GM12878 (cell line): ENCODE measurements around the gene RAP1GAP.

Experiments
- CREB1 ChIP-seq: IDR thresholded peaks from 2 replicates; pipeline ENCODE4 v1.6.1; 2012; ENCODE audit warnings: low read depth, mild to moderate bottlenecking, inconsistent platforms
- CTCF ChIP-seq, 3 experiments: IDR thresholded peaks in 2 of 3; conservative IDR thresholded peaks in 1 of 3; 2 replicates each; pipeline ENCODE4 v1.5.1; 2011; ENCODE audit warnings: low read depth in 3 of 3, low read length in 3 of 3, mild to moderate bottlenecking in 3 of 3, control low read depth in 2 of 3, moderate library complexity in 2 of 3, inconsistent platforms in 1 of 3, mixed read lengths in 1 of 3; ENCODE audit not compliant: control insufficient read depth in 2 of 3, insufficient read depth in 1 of 3; ENCODE audit errors: extremely low read depth in 1 of 3
- EP300 ChIP-seq, 2 experiments: fragments of 150-350 bp in 1 of 2; IDR thresholded peaks; 2 replicates each; pipeline ENCODE4 v1.6.1; 2011 to 2012; ENCODE audit warnings: low read depth in 2 of 2, low read length in 2 of 2, borderline replicate concordance in 1 of 2, improper control_type of control experiment in 1 of 2, inconsistent platforms in 1 of 2; ENCODE audit not compliant: control insufficient read depth in 1 of 2
- EZH2 ChIP-seq: IDR thresholded peaks from 2 replicates; pipeline ENCODE4 v1.6.1; 2012; ENCODE audit warnings: low read depth, mild to moderate bottlenecking, control low read depth, inconsistent platforms, low read length, borderline replicate concordance; ENCODE audit not compliant: control insufficient read depth
- HDAC6 ChIP-seq: fragments of 200-600 bp; sonication (generic); IDR thresholded peaks from one replicate; pipeline ENCODE4 v1.8.0; 2017; ENCODE audit warnings: antibody characterized with exemption; ENCODE audit not compliant: unreplicated experiment
- JUNB ChIP-seq: IDR thresholded peaks from 2 replicates; pipeline ENCODE4 v1.6.1; 2016; ENCODE audit warnings: antibody characterized with exemption, mild to moderate bottlenecking
- NBN ChIP-seq: fragments of 450-650 bp; IDR thresholded peaks from 2 replicates; pipeline ENCODE4 v1.6.1; 2016
- NFYA ChIP-seq: IDR thresholded peaks from 2 replicates; pipeline ENCODE4 v1.6.1; 2011; ENCODE audit warnings: low read depth, mild to moderate bottlenecking, low read length, improper control_type of control experiment, borderline replicate concordance
- POLR2A ChIP-seq: IDR thresholded peaks from 2 replicates; pipeline ENCODE4 v1.6.1; 2011; ENCODE audit warnings: low read depth, mild to moderate bottlenecking, low read length
- RAD21 ChIP-seq: IDR thresholded peaks from 2 replicates; pipeline ENCODE4 v1.6.1; 2011; ENCODE audit warnings: mild to moderate bottlenecking, low read depth, low read length, moderate library complexity; ENCODE audit not compliant: insufficient read depth
- SIX5 ChIP-seq: IDR thresholded peaks from 2 replicates; pipeline ENCODE4 v1.6.1; 2011; ENCODE audit warnings: mild to moderate bottlenecking, low read depth, low read length, moderate library complexity; ENCODE audit not compliant: severe bottlenecking
- USF1 ChIP-seq: IDR thresholded peaks from 2 replicates; pipeline ENCODE4 v1.6.1; 2011; ENCODE audit warnings: borderline replicate concordance, low read depth, mild to moderate bottlenecking, moderate library complexity, mixed read lengths, low read length; ENCODE audit not compliant: insufficient read depth; ENCODE audit errors: extremely low read length
- ZBTB4 ChIP-seq: fragments of 450-650 bp; formaldehyde crosslinking; IDR thresholded peaks from 2 replicates; pipeline ENCODE4 v1.4.0; 2022; ENCODE audit warnings: mild to moderate bottlenecking, moderate library complexity
- ZNF217 ChIP-seq: fragments of 450-650 bp; IDR thresholded peaks from 2 replicates; pipeline ENCODE4 v1.6.1; 2017; ENCODE audit warnings: antibody characterized with exemption, mild to moderate bottlenecking

- TF ChIP-seq ZBTB4 (CRISPR knock-in tag) (no peak), NBN (no peak), HDAC6 (no peak), CTCF (IDR thresholded peaks at IDR 0.05 in 2 of 3, conservative IDR thresholded peaks at IDR 0.05 in 1 of 3; ENCODE audit: control insufficient read depth in 2 of 3, extremely low read depth in 1 of 3, insufficient read depth in 1 of 3, low read depth in 3 of 3, low read length in 3 of 3) (no peak), JUNB (no peak), NFYA (no peak), USF1 (no peak), EP300 (IDR thresholded peaks at IDR 0.05; ENCODE audit: borderline replicate concordance in 1 of 2, control insufficient read depth in 1 of 2, low read depth in 2 of 2, low read length in 2 of 2) (no peak), POLR2A (no peak), CREB1 (no peak), ZNF217 (no peak), RAD21 (no peak), SIX5 (no peak), EZH2 (no peak)
Observed at GRCh38 chr1:21677168-21677567, 8.0 kb upstream of the RAP1GAP start.
